HG02763 (cell line): ENCODE results near the gene EIF2D.

ENCODE experiments used
- ATAC-seq: cut with Tn5 transposase; IDR thresholded peaks from one replicate; pipeline ENCODE4 v1.9.1; 2021; ENCODE audit warnings: mild to moderate bottlenecking, moderate library complexity; ENCODE audit not compliant: unreplicated experiment

EIF2D gene

DNA sequence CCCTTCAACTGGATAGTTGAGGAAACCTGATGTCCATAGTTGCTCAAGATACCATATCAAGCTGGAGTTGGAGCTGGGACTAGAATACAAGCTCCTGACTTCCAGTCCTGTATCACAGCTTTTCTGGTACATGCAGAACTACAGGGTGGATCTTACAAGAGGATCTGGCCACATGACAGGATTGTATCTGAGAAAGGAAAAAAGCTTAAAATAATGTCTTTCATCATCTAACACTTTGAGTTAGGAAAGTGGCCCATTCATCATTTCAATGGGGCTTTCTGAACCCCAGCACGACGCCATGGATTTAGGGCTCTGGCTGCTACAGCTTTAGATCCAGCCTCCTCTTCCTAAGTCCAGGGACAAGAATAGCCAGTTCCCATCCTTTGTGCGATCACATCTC lies 58.1 kb downstream of the EIF2D start:
- no peak for ATAC-seq

DNA sequence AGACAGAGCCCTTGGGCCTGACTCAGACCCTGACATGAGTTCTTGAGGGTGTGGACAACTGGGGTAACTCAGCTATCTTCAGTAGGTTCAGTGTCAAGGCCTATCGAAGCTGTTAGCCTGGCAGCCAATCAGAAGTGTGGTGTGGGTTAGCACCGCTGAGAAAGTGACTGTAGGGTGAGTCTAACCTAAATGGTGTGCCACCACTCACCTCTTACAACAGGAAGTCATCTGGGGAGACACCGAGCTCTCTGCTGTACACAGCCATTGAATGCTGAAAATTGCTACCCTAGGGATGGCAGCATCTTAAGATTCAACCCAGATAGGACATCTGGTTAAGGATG lies 60.3 kb downstream of the EIF2D start:
- ATAC-seq, result no peak

DNA sequence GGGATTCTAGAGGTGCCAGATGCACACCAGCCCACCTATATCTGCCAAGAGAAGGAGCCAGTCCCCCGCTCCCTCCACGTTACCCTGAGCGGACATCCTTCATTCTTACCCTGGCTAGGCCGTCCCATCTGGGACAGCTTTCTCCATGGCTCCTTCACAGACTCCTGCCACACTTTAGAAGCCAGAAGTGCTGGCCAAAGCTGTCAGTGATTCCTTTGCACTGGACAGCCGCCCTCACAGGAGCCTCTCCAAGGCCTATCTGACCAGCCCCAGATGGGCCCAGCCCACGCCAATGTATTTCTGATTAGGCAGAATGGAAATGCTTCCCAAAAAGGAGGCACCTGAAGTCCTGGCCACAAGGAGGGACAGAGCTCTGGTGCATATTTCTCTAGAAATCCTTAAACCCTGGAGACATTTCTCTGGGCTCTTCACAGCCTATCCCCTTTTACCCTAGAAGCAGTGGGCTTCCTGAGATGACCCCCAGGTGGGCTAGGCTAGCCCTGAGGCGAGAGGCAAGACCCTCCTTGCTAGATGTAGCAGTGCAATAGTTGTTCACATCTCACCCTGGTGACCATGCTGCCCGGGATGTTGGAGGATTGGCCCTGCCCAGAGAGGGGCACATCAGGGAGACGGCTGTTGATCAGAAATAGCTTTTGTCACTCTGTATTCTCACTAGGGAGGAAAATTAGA lies 60.8 kb downstream of the EIF2D start:
- ATAC-seq, result no peak

DNA sequence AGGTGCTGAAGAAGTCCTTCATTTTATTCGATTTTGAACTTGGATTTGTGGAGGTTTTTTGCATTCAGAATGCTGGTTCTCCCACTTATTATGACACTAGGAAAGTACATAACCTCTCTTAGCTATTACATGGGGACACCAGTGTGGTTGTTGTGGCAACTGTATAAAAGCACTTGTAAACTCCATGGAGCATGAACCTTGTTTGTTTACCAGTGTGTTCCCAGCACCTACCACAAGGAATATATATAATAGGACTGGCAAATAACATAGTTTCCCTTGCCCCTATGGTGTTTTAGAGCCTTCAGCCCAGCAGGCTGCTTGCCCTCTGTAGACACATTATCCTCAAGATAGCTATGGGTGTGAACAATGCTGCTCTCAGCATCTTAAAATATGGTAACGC lies 61.8 kb downstream of the EIF2D start:
- ATAC-seq, result no peak

DNA sequence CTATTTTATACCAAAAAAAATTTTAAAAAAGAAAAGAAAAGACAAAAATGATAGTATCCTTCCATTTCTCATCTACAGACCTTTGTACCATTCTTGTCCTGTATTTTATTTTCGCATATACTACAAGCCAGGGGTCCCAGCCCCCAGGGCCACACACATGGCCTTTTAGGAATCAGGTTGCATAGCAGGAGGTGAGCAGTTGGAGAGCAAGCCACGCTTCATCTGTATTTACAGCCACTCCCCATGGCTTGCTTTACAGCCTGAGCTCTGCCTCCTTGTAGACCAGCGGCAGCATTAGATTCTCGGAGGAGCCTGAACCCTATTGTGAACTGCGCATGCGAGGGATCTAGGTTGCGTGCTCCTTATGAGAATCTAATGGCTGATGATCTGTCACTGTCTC lies 65.2 kb downstream of the EIF2D start:
- ATAC-seq, result no peak

DNA sequence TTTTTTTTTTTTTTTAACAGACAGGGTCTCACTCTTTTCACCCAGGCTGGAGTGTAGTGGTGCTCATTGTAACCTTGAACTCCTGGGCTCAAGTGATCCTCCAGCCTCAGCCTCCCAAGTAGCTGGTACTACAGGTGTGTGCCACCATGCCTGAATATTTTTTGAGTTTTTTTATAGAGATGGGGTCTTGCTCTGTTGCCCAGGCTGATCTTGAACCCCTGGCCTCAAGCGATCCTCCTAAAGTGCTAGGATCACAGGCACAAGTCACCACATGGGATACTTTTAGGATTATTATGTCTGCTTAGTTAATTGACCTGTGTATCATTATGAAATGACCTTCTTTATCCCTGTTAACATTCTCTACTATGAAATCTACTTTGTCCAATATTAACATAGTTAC lies 66.9 kb downstream of the EIF2D start:
- ATAC-seq, result no peak

DNA sequence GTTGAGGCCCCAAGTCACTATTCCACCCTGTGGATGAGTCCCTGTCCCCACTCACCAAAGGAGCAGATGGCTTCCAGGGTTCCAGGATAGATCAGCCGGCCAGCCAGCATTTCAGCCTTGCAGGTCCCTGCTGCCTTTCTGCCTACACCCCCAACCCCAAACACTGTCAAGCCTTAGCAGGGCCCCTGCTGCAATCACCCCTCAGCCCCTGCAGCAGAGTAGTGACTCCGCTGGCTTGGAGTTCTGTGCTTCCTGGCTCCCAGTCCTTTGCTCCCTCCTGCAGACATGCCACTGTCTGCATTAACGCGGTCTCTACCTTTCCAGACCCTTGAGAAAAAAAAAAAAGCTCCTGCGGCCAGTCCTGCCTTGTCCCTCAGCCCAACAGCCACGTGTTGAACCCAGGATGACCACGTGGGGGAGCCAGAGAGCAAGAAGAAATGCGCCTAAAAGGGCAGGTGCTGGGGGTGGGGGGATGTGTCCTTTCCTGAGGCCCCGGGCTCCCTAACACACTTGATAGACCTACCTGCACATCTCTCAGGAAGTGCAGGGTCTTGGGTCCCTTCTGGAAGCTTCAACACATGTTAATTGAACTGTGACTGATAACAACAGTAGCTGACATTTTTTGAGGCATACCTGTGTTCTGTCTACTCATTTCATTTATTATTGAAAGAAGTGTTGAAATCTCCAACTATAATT lies 67.6 kb downstream of the EIF2D start:
- no peak for ATAC-seq
